Hepatocyte (in vitro differentiated cells): ENCODE measurements around the gene MCCD1. TPM values are rescaled to one million over a fixed set of nuclear protein-coding genes. Genes with fewer than 3 reads are reported as not detected.

Experiments
- DNase-seq: peaks from one replicate; pipeline ENCODE4 v3.0.0-alpha.2; 2016; ENCODE audit warnings: low spot score
- H2AFZ ChIP-seq: fragments of 200-600 bp; sonication (generic); 2 replicates; pipeline ENCODE4 v1.6.0; 2016; ENCODE audit warnings: antibody characterized with exemption, mild to moderate bottlenecking
- H3K27ac ChIP-seq: fragments of 200-600 bp; sonication (generic); 2 replicates; pipeline ENCODE4 v1.5.1; 2016; ENCODE audit warnings: mild to moderate bottlenecking
- H3K27me3 ChIP-seq: fragments of 200-600 bp; sonication (generic); 2 replicates; pipeline ENCODE4 v1.6.1; 2016
- H3K36me3 ChIP-seq: fragments of 200-600 bp; sonication (generic); replicated peaks from 2 replicates; pipeline ENCODE4 v1.5.1; 2016; ENCODE audit warnings: low read depth; ENCODE audit not compliant: insufficient read depth
- H3K4me1 ChIP-seq: fragments of 200-600 bp; sonication (generic); 2 replicates; pipeline ENCODE4 v1.5.1; 2016; ENCODE audit warnings: mild to moderate bottlenecking, moderate library complexity; ENCODE audit not compliant: insufficient read depth
- H3K4me2 ChIP-seq: fragments of 200-600 bp; sonication (generic); 2 replicates; pipeline ENCODE4 v1.6.0; 2016
- H3K4me3 ChIP-seq: fragments of 200-600 bp; sonication (generic); 2 replicates; pipeline ENCODE4 v1.5.1; 2016; ENCODE audit warnings: mild to moderate bottlenecking
- H3K79me2 ChIP-seq: fragments of 200-600 bp; sonication (generic); 2 replicates; pipeline ENCODE4 v1.6.0; 2017; ENCODE audit warnings: mild to moderate bottlenecking
- H3K9me2 ChIP-seq: fragments of 200-600 bp; sonication (generic); replicated peaks from 2 replicates; pipeline ENCODE4 v1.6.0; 2017; ENCODE audit warnings: mild to moderate bottlenecking; ENCODE audit not compliant: insufficient read depth
- H3K9me3 ChIP-seq: fragments of 200-600 bp; sonication (generic); 2 replicates; pipeline ENCODE4 v1.5.1; 2016; ENCODE audit warnings: low read depth, mild to moderate bottlenecking
- H4K20me1 ChIP-seq: fragments of 200-600 bp; sonication (generic); 2 replicates; pipeline ENCODE4 v1.6.0; 2016; ENCODE audit warnings: mild to moderate bottlenecking; ENCODE audit not compliant: insufficient read depth, poor library complexity, severe bottlenecking
- EZH2 ChIP-seq: fragments of 200-600 bp; sonication (generic); IDR thresholded peaks from 2 replicates; pipeline ENCODE4 v1.6.1; 2016; ENCODE audit warnings: antibody characterized with exemption, mild to moderate bottlenecking, borderline replicate concordance
- EZH2phosphoT487 ChIP-seq: fragments of 200-600 bp; sonication (generic); IDR thresholded peaks from one replicate; pipeline ENCODE4 v1.6.1; 2018; ENCODE audit warnings: antibody characterized with exemption, mild to moderate bottlenecking, low read depth, moderate library complexity; ENCODE audit not compliant: unreplicated experiment, severe bottlenecking
- WGBS: methylation state at CpG from one replicate; pipeline ENCODE4 v1.1.6; 2016; ENCODE audit warnings: low lambda C conversion rate; ENCODE audit errors: missing lambda C conversion rate; 5-methylcytosine and 5-hydroxymethylcytosine counted together
- polyA plus RNA-seq: library from polyadenylated mRNA; unstranded; fragments of >200 nt; fragmentation: Nextera tagmentation; extraction: Ambion mirVana; gene quantifications from 2 replicates; pipeline ENCODE4 v1.2.1, GENCODE V29; 2016
- total RNA-seq: library from RNA; depleted of rRNA; stranded (reverse); fragments of >200 nt; gene quantifications from 2 replicates; pipeline ENCODE4 v1.2.3, GENCODE V29; 2014
- TF ChIP-seq, protein P1 (sequence below): fragments of 200-600 bp; sonication (generic); IDR thresholded peaks from 2 replicates; pipeline ENCODE4 v1.5.1; 2016; ENCODE audit warnings: antibody characterized with exemption, mild to moderate bottlenecking; ENCODE audit not compliant: poor library complexity

MCCD1 gene
- total and polyA plus RNA-seq, 2 experiments from 2014 or later, result 0.47 to 2.0 TPM

DNA sequence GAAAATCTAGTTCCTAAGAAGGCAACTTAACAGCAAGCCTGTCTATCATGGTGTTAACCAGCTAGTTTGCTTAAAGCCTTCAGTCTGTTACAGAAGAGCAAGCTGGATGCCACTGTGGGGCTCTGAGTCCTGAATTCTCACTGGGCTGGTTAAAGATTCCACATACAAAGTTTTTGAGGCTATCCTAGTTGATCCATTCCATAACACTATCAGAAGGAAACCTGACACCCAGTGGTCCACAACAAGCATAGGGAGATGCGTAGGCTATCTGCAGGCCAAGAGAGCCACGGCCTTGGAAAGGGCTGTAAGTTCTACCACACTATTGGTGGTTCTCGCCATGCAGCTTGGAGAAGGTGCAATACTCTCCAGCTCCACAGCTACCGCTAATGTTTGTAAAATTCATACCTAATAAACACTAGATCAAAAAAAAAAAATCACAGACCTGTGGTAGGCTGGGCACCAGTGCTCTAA, 420 bp upstream of the MCCD1 start:
- Histone ChIP-seq H3K36me3 (peaks cover under 1% of the 10 kb centered on the region), H3K79me2 (peaks cover 1% of the 10 kb centered on the region), H3K4me1 (no peaks in the 10 kb centered on the region), H3K4me2 (no peak overlapping the region), H3K9me3 (no peaks in the 10 kb centered on the region), H3K4me3 (no peak overlapping the region), H3K9me2 (no peaks in the 10 kb centered on the region), H3K27me3 (no peaks in the 10 kb centered on the region), H4K20me1 (peaks cover 28% of the 10 kb centered on the region), H3K27ac (no peak overlapping the region), H2AFZ (no peak overlapping the region)
- TF ChIP-seq, protein P1, sequence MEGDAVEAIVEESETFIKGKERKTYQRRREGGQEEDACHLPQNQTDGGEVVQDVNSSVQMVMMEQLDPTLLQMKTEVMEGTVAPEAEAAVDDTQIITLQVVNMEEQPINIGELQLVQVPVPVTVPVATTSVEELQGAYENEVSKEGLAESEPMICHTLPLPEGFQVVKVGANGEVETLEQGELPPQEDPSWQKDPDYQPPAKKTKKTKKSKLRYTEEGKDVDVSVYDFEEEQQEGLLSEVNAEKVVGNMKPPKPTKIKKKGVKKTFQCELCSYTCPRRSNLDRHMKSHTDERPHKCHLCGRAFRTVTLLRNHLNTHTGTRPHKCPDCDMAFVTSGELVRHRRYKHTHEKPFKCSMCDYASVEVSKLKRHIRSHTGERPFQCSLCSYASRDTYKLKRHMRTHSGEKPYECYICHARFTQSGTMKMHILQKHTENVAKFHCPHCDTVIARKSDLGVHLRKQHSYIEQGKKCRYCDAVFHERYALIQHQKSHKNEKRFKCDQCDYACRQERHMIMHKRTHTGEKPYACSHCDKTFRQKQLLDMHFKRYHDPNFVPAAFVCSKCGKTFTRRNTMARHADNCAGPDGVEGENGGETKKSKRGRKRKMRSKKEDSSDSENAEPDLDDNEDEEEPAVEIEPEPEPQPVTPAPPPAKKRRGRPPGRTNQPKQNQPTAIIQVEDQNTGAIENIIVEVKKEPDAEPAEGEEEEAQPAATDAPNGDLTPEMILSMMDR, result no peak
- TF ChIP-seq EZH2, result no peak
- TF ChIP-seq EZH2phosphoT487, result no peak
- no peak for DNase-seq
- WGBS, result 83% methylated on average over 4 of the region's 4 CpGs

DNA sequence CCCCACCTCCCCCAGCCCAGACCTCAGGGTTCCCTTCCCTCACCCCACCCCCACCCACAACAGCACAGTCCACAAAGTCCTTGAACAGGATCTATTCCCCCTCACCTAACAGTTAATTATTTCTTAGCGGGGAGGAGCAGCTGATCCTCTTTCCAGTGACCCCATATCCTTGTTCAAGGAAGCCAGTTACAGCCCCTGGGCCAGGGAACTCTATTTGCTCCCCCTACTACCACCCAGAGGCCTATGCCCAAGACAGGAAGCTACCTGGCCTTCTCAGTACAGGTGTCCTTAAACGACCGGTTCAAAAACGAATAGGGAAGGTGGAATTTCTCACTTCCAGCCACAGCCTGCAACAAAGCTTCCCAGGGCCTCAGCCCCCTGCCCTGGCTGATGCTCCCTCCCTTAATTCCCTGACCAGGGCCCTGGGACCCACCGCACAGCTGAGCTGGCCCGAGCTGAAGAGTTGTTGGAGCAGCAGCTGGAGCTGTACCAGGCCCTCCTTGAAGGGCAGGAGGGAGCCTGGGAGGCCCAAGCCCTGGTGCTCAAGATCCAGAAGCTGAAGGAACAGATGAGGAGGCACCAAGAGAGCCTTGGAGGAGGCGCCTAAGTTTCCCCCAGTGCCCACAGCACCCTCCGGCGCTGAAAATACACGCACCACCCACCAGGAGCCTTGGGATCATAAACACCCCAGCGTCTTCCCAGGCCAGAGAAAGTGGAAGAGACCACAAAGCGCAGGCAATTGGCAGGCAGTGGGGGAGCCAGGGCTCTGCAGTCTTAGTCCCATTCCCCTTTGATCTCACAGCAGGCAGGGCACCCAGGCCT, 778 bp downstream of the MCCD1 start:
- Histone ChIP-seq H3K79me2 (peaks cover 12% of the 10 kb centered on the region), H3K4me3 (no peak overlapping the region), H3K4me2 (no peak overlapping the region), H3K36me3 (peaks cover 4% of the 10 kb centered on the region), H3K27ac (no peak overlapping the region), H3K9me2 (no peaks in the 10 kb centered on the region), H3K9me3 (no peaks in the 10 kb centered on the region), H2AFZ (no peak overlapping the region), H3K4me1 (no peaks in the 10 kb centered on the region), H3K27me3 (no peaks in the 10 kb centered on the region), H4K20me1 (peaks cover 40% of the 10 kb centered on the region)
- TF ChIP-seq, protein P1, result no peak
- no peak for TF ChIP-seq EZH2
- 57% methylated on average over 12 of the region's 12 CpGs for WGBS
- no peak for DNase-seq

DNA sequence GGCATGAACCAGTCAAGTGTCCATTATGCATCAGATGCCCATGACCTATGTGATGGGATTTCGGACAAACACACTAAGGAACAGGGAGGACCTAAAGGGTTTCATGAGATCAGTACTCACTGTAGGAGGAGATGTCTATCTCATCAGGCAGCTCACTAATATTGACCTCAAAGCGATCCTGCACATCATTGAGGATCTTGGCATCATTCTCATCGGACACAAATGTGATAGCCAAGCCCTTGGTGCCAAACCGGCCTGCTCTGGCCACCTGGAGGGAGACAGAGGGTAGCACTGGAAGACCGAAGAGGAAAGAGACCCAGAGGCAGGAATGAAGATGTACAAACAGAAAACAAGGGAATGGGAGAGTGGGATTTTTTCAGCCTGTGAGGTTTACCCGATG, 1.9 kb downstream of the MCCD1 start:
- H3K9me3 ChIP-seq, result no peaks in the 10 kb centered on the region
- H3K4me1 ChIP-seq, result no peaks in the 10 kb centered on the region
- H3K27me3 ChIP-seq, result no peaks in the 10 kb centered on the region
- peaks cover 51% of the 10 kb centered on the region for H4K20me1 ChIP-seq
- no peak overlapping the region for H2AFZ ChIP-seq
- no peaks in the 10 kb centered on the region for H3K9me2 ChIP-seq
- peaks cover 6% of the 10 kb centered on the region for H3K36me3 ChIP-seq
- TF ChIP-seq EZH2 (no peak), EZH2phosphoT487 (no peak)
- TF ChIP-seq, protein P1, result no peak
- H3K79me2 ChIP-seq, result peaks cover 23% of the 10 kb centered on the region
- DNase-seq, result no peak
- no peak overlapping the region for H3K27ac ChIP-seq
- 80% methylated on average over 6 of the region's 6 CpGs for WGBS
- H3K4me2 ChIP-seq, result no peak overlapping the region
- no peak overlapping the region for H3K4me3 ChIP-seq
